H1 (cell line): ENCODE results near the gene UBE2D4. TPM values are rescaled to one million over a fixed set of nuclear protein-coding genes. Genes with fewer than 3 reads are reported as not detected.

Source experiments
- CTCF ChIA-PET: fragments of 300-600 bp; sonication (Branson Sonifier 250); formaldehyde crosslinking; loops from one replicate; lab custom pipeline; 2021; ENCODE audit not compliant: partially characterized antibody; lab: Charles Lee
- POLR2A ChIA-PET: fragments of 300-600 bp; sonication (Branson Sonifier 250); formaldehyde crosslinking; loops from one replicate; lab custom pipeline; 2021; ENCODE audit warnings: inconsistent platforms; ENCODE audit not compliant: partially characterized antibody; lab: Charles Lee
- DNase-seq, 2 experiments: peaks; one replicate each; pipeline versions ENCODE4 v3.0.0 to v3.0.0-alpha.2; 2010 to 2022; ENCODE audit warnings: low spot score in 2 of 2, low read depth in 1 of 2, mixed read lengths in 1 of 2
- FAIRE-seq: peaks from 2 replicates; lab custom pipeline; 2011; peaks lifted over from hg19 to GRCh38; lab: Jason Lieb, UNC
- H2AFZ ChIP-seq: 2 replicates; pipeline ENCODE4 v1.8.1; 2012; ENCODE audit warnings: low read length, inconsistent platforms
- H2AK5ac ChIP-seq: 2 replicates; pipeline ENCODE4 v1.6.1; 2013; ENCODE audit warnings: low read depth, low read length
- H2BK120ac ChIP-seq: replicated peaks from 2 replicates; pipeline ENCODE3; 2013; ENCODE audit warnings: low read depth, low read length, inconsistent platforms
- H2BK12ac ChIP-seq: 2 replicates; pipeline ENCODE4 v1.6.1; 2013; ENCODE audit warnings: low read depth, low read length
- H2BK15ac ChIP-seq: 2 replicates; pipeline ENCODE4 v1.6.1; 2013; ENCODE audit warnings: low read length
- H2BK20ac ChIP-seq: 2 replicates; pipeline ENCODE4 v1.6.1; 2013; ENCODE audit warnings: low read length
- H2BK5ac ChIP-seq: 2 replicates; pipeline ENCODE4 v1.6.1; 2013; ENCODE audit warnings: low read depth, low read length
- H3K14ac ChIP-seq: 2 replicates; pipeline ENCODE4 v1.6.1; 2013; ENCODE audit warnings: inconsistent platforms; ENCODE audit not compliant: insufficient read length
- H3K18ac ChIP-seq: 2 replicates; pipeline ENCODE4 v1.6.1; 2013; ENCODE audit warnings: low read length; ENCODE audit errors: extremely low read depth
- H3K23ac ChIP-seq: 2 replicates; pipeline ENCODE4 v1.6.1; 2013; ENCODE audit warnings: inconsistent platforms; ENCODE audit not compliant: insufficient read length
- H3K23me2 ChIP-seq: 2 replicates; pipeline ENCODE4 v1.6.1; 2013; ENCODE audit warnings: low read depth, low read length
- H3K27ac ChIP-seq: 2 replicates; pipeline ENCODE4 v1.6.1; 2011; ENCODE audit warnings: low read depth, low read length, inconsistent platforms
- H3K27me3 ChIP-seq, 4 experiments: replicated peaks in 1 of 4; 1 replicate in 1 of 4; 2 replicates in 3 of 4; pipeline versions ENCODE4 v1.6.1 to v1.8.1; 2011 to 2013; ENCODE audit warnings: low read length in 3 of 4, mild to moderate bottlenecking in 3 of 4, inconsistent platforms in 2 of 4, mixed read lengths in 2 of 4, moderate library complexity in 1 of 4; ENCODE audit not compliant: control insufficient read depth in 3 of 4, insufficient read depth in 3 of 4; ENCODE audit errors: extremely low read depth in 1 of 4
- H3K36me3 ChIP-seq, 4 experiments: 2 replicates each; pipeline versions ENCODE4 v1.6.1 to v1.8.1; 2011 to 2013; ENCODE audit warnings: mild to moderate bottlenecking in 4 of 4, low read length in 3 of 4, moderate library complexity in 2 of 4, control low read depth in 1 of 4, inconsistent platforms in 1 of 4; ENCODE audit not compliant: insufficient read depth in 4 of 4, control insufficient read depth in 2 of 4
- H3K4ac ChIP-seq: replicated peaks from 2 replicates; pipeline ENCODE3; 2013; ENCODE audit warnings: low read length, low read depth, mixed read lengths, inconsistent platforms; ENCODE audit not compliant: insufficient read length
- H3K4me1 ChIP-seq, 4 experiments: replicated peaks in 1 of 4; 1 replicate in 1 of 4; 2 replicates in 3 of 4; pipeline versions ENCODE4 v1.6.1 to v1.8.1; 2011 to 2013; ENCODE audit warnings: low read length in 3 of 4, inconsistent platforms in 2 of 4, mixed read lengths in 1 of 4; ENCODE audit not compliant: insufficient read depth in 4 of 4, control insufficient read depth in 3 of 4
- H3K4me2 ChIP-seq, 2 experiments: 2 replicates each; pipeline versions ENCODE4 v1.6.1 to v1.8.1; 2011 to 2013; ENCODE audit warnings: low read depth in 2 of 2, low read length in 2 of 2, control low read depth in 1 of 2, inconsistent platforms in 1 of 2, mild to moderate bottlenecking in 1 of 2; ENCODE audit not compliant: insufficient read depth in 1 of 2
- H3K4me3 ChIP-seq, 4 experiments: fragments of 200-600, 300-600 bp in 1 of 4; sonication (generic), shearing (Covaris generic), sonication (Bioruptor Twin) in 1 of 4; 2 replicates each; pipeline versions ENCODE4 v1.5.1 to v1.8.1; 2011 to 2016; ENCODE audit warnings: low read length in 4 of 4, low read depth in 3 of 4, control low read depth in 2 of 4, inconsistent platforms in 2 of 4, mild to moderate bottlenecking in 2 of 4, mixed read lengths in 1 of 4, moderate library complexity in 1 of 4; ENCODE audit not compliant: insufficient read depth in 2 of 4; ENCODE audit errors: extremely low read depth in 1 of 4
- H3K56ac ChIP-seq: replicated peaks from 2 replicates; pipeline ENCODE3; 2013; ENCODE audit warnings: low read depth, mild to moderate bottlenecking, mixed read lengths, low read length, inconsistent platforms; ENCODE audit not compliant: insufficient read length
- H3K79me1 ChIP-seq: 2 replicates; pipeline ENCODE4 v1.6.1; 2013; ENCODE audit warnings: low read depth, low read length, control low read depth
- H3K79me2 ChIP-seq, 2 experiments: 2 replicates each; pipeline versions ENCODE4 v1.6.1 to v1.8.1; 2012 to 2013; ENCODE audit warnings: low read length in 2 of 2, mild to moderate bottlenecking in 2 of 2, inconsistent platforms in 1 of 2; ENCODE audit not compliant: insufficient read depth in 2 of 2, control insufficient read depth in 1 of 2
- H3K9ac ChIP-seq, 4 experiments: replicated peaks in 1 of 4; 1 replicate in 1 of 4; 2 replicates in 3 of 4; pipeline versions ENCODE4 v1.6.1 to v1.8.1; 2011 to 2013; ENCODE audit warnings: low read depth in 3 of 4, low read length in 3 of 4, control low read depth in 2 of 4, mild to moderate bottlenecking in 2 of 4, moderate library complexity in 2 of 4, inconsistent platforms in 1 of 4; ENCODE audit errors: extremely low read depth in 1 of 4
- H3K9me3 ChIP-seq, 2 experiments: 2 replicates each; pipeline versions ENCODE4 v1.6.1 to v1.8.1; 2012 to 2013; ENCODE audit warnings: mild to moderate bottlenecking in 2 of 2, moderate library complexity in 2 of 2, control low read depth in 1 of 2, inconsistent platforms in 1 of 2, low read depth in 1 of 2, low read length in 1 of 2, mixed read lengths in 1 of 2; ENCODE audit not compliant: insufficient read depth in 2 of 2
- H4K20me1 ChIP-seq, 2 experiments: replicated peaks in 1 of 2; 2 replicates each; pipeline versions ENCODE3 to v1.8.1; 2011 to 2013; ENCODE audit warnings: inconsistent platforms in 2 of 2, low read length in 2 of 2, mild to moderate bottlenecking in 1 of 2; ENCODE audit not compliant: insufficient read depth in 2 of 2, control insufficient read depth in 1 of 2
- H4K5ac ChIP-seq: 2 replicates; pipeline ENCODE4 v1.6.1; 2013; ENCODE audit warnings: low read length, low read depth, mixed read lengths, inconsistent platforms; ENCODE audit not compliant: insufficient read length
- H4K8ac ChIP-seq: 2 replicates; pipeline ENCODE4 v1.8.0; 2013; ENCODE audit warnings: mild to moderate bottlenecking, moderate library complexity, low read length, inconsistent platforms; ENCODE audit not compliant: insufficient read depth; ENCODE audit errors: extremely low read depth
- H4K91ac ChIP-seq: replicated peaks from 2 replicates; pipeline ENCODE3; 2013; ENCODE audit warnings: low read length, mixed read lengths, inconsistent platforms; ENCODE audit not compliant: insufficient read length
- CTBP2 ChIP-seq: IDR thresholded peaks from 2 replicates; pipeline ENCODE4 v1.7.0; 2011; ENCODE audit warnings: borderline replicate concordance, mild to moderate bottlenecking, moderate library complexity, mixed read lengths, low read length; ENCODE audit not compliant: insufficient read depth, insufficient read length
- KDM5A ChIP-seq: fragments of 200-600 bp; IDR thresholded peaks from 2 replicates; pipeline ENCODE4 v1.7.1; 2012; ENCODE audit warnings: mild to moderate bottlenecking, low read length, inconsistent platforms, mixed read lengths
- RFX5 ChIP-seq: IDR thresholded peaks from 2 replicates; pipeline ENCODE4 v1.6.1; 2011; ENCODE audit warnings: low read depth, low read length, improper control_type of control experiment, borderline replicate concordance
- USF2 ChIP-seq: IDR thresholded peaks from 2 replicates; pipeline ENCODE4 v1.6.1; 2011; ENCODE audit warnings: low read length, improper control_type of control experiment
- WGBS, 2 experiments: shearing (Covaris generic) in 1 of 2; methylation state at CpG; one replicate each; pipeline versions ENCODE4 v1.1.6 to v1.1.7; 2013 to 2015; ENCODE audit warnings: low lambda C conversion rate in 2 of 2, mixed read lengths in 2 of 2, inconsistent platforms in 1 of 2, low coverage in 1 of 2, missing lambda C conversion rate in 1 of 2; ENCODE audit not compliant: insufficient replicate concordance in 2 of 2, insufficient coverage in 1 of 2, insufficient read length in 1 of 2; ENCODE audit errors: extremely low coverage in 1 of 2, missing lambda C conversion rate in 1 of 2; 5-methylcytosine and 5-hydroxymethylcytosine counted together
- polyA plus RNA-seq, 7 experiments: library from polyadenylated mRNA; depleted of rRNA in 3 of 7; stranded (reverse) in 5 of 7; unstranded in 2 of 7; fragments of >200 nt in 5 of 7; fragments of 200-250 nt in 2 of 7; gene quantifications; 1 replicate in 5 of 7; 2 replicates in 1 of 7; 4 replicates in 1 of 7; pipeline versions ENCODE4 v1.2.1 to v1.2.3, GENCODE V29; 2011 to 2013; ENCODE audit warnings: missing spikeins in 2 of 7, mixed read lengths in 2 of 7
- total RNA-seq: library from RNA; stranded (reverse); fragmentation: NEBNext Ultra II Directional; extraction: Animal tissue kit (Norgen Biotek cat#: 25700); gene quantifications from 2 replicates; pipeline ENCODE4 v1.2.1, GENCODE V29; 2021

Gene UBE2D4
- total and polyA plus RNA-seq, 2 of the 8 experiments (the other 6 are each of a cell fraction or from before 2014, with no cell fraction given), result 3.4 to 9.4 TPM

- H3K27me3 ChIP-seq, result no peaks in the 10 kb centered on the region
- no peak overlapping the region for H3K9ac ChIP-seq
- H3K79me2 ChIP-seq, result peaks cover 0 to 26% of the 10 kb centered on the region in 2 experiments; a peak in 2 of 4 replicates
- H3K56ac ChIP-seq, result no peak overlapping the region
- no peaks in the 10 kb centered on the region for H3K4me1 ChIP-seq
- H4K20me1 ChIP-seq, result peaks cover 0 to 5% of the 10 kb centered on the region in 2 experiments
- no peak overlapping the region for H2BK20ac ChIP-seq
- H4K91ac ChIP-seq, result no peak overlapping the region
- no peak overlapping the region for H2BK120ac ChIP-seq
- no peak overlapping the region for H2AK5ac ChIP-seq
- H3K4ac ChIP-seq, result no peak overlapping the region
- H3K4me2 ChIP-seq, result no peak overlapping the region
- H4K5ac ChIP-seq, result no peak overlapping the region
- H3K18ac ChIP-seq, result no peak overlapping the region
- no peaks in the 10 kb centered on the region for H3K23me2 ChIP-seq
- no peak overlapping the region for H2BK15ac ChIP-seq
- H3K79me1 ChIP-seq, result no peaks in the 10 kb centered on the region; the same call in 1 of the 2 replicates
- no peak for DNase-seq
- ChIA-PET CTCF (no interaction called here), POLR2A (no interaction called here)
- no peak overlapping the region for H2BK5ac ChIP-seq
- H2BK12ac ChIP-seq, result no peak overlapping the region
- FAIRE-seq, result no peak
- no peak overlapping the region for H3K23ac ChIP-seq
- no peak overlapping the region for H3K27ac ChIP-seq
- no peak overlapping the region for H3K4me3 ChIP-seq
- no peaks in the 10 kb centered on the region for H3K36me3 ChIP-seq
- WGBS, 2 experiments, result 94% methylated on average over 12 of the region's 12 CpGs; no CpG with 5 or more reads in 1 of the 2 experiments
- H3K14ac ChIP-seq, result no peak overlapping the region
- H4K8ac ChIP-seq, result no peak overlapping the region
- no peaks in the 10 kb centered on the region for H3K9me3 ChIP-seq
- no peak overlapping the region for H2AFZ ChIP-seq
- TF ChIP-seq USF2 (no peak), RFX5 (no peak), KDM5A (no peak), CTBP2 (no peak)
Observed at GRCh38 chr7:43891069-43891955, 34.9 kb upstream of the UBE2D4 start.
